HG03575 (cell line): ENCODE data around the gene NIPAL1.
"Not testable (repeated sequence)": the region's sequence is repeated elsewhere in the genome, so short reads cannot be mapped to it uniquely, and the experiment has no call there.

Source experiments
- ATAC-seq: cut with Tn5 transposase; IDR thresholded peaks from one replicate; pipeline ENCODE4 v1.9.1; 2021; ENCODE audit not compliant: unreplicated experiment, insufficient number of reproducible peaks, low FRiP score; ENCODE audit errors: extremely low read depth

The NIPAL1 gene

DNA sequence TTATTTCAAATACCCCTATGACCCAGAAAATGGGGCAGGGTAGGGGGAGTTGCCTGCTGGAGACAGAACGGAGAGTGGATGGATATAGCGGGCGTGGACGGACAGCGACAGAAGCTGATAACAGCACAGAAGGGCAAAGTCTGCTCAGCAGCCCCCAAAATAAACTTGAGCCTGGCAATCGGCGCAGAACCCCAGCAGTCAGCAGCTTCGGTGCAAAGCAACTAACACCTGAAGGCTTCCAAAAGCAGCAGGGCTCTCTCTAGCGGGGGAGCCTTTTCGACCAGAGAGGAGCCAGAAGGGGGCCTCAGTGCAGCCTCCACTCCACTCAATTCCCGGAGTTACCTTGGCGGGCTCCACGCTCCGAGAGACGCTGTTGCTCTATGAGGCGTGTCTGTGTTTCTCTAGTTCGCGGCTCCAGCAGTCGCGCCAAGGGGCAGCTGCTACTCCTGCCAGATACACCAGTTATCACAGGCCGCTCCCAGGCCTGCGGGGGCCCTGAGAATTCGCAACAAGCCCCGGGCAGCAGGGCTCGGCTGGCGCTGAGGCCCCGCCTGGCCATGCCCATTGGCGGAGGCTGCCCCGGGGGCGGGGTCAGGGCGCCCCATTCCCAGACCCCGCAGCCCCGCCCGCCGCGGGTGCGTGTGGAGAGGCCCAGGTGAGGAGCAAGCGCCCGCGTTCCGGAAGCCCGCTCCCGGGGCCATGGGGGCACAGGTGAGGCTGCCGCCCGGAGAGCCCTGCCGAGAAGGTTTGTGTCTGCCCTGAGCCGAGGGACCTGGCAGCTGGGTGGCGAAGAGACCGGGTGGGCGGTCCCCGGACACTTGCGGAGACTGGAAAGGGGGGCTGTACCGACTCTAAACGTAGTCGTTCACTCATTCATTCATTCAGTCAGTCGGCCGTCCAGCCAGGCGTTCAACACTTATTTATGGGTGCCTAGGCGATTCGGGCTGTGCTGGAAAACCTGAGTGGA is at the start of gene NIPAL1, which contains the start of gene CNGA1:
NIPAL1 (plus strand) TSS at position 632 of the 967 bp plus-strand sequence; CDS start at position 700, 68 bp downstream.
CNGA1 (minus strand) TSS at position 541 of the 967 bp plus-strand sequence. CDS start 63,992 bp downstream, outside the sequence.
- peak; percentile 60 for ATAC-seq

DNA sequence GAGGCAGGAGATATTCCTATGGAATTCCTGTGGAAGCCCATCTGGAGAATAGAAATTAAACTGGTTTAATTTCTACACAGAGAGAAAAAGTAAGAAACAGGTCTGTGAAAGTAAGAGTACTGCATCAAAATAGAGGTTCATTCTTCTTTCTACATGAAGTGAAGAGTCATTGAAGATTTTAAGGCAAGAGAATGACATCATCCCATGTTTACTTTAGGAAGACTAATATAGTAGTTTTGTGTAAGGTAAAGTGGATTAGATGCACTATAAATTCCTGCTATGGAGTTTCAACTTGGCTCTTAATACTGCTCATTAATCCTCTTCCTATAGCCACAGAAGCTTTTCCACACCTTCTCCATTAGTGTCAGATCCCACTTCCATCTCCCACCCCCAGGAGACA is 47.7 kb upstream of the NIPAL1 start:
- no peak for ATAC-seq

DNA sequence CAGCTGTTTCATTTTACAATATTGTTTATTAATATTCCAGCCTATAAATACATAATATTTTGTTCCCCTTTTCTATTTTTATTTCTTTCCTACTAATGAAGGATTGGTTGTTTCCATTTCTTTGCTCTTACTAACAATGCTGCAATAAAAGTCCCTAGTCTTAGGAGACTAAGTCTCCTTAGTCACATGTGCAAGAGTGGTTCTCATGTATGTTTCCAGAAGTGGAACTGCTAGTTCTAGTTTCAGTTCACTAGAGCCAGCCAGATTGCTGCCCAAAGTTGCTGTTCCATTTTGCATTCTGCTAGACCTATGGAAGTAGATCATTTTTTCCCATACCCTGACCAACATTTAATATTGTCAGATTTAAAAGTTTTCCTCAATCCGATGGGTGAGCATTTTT is 44.4 kb upstream of the NIPAL1 start:
- no peak for ATAC-seq

DNA sequence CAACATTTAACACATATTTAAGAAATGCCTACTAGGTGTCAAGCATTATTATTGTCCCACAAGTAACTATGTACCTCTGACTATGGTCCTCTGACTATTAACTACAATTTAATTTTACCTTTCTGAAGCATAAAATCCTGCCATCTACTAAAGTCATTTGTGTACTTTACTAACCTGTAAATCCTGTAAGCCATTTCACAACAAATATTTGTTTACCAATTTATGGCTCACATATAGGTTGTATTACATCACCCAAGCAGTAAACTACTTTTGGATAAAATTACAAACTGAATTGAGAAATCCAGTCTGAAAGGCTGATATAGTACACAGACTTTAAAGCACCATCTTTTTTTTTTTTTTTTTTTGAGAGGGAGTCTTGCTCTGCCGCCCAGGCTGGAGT is 43.9 kb upstream of the NIPAL1 start:
- ATAC-seq = no peak

DNA sequence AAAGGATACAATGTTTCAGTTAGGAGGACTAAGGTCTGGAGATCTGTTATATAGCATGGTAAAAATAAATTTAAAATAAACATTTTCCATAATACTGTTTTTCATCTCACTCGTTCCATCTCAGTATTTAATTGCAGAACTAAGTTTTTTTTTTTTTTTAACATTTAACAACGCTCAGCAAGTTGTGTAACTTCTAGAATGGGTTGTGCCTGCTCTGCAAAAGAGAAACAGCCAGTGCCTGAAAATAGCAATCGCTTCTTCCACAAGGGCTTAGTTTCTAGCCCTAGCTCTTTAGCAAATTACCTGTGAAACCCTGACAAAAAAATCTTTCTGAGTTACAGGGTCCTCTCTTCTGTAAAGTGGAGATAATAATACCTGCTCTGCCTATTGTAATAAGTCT is 42.0 kb upstream of the NIPAL1 start:
- no peak for ATAC-seq

DNA sequence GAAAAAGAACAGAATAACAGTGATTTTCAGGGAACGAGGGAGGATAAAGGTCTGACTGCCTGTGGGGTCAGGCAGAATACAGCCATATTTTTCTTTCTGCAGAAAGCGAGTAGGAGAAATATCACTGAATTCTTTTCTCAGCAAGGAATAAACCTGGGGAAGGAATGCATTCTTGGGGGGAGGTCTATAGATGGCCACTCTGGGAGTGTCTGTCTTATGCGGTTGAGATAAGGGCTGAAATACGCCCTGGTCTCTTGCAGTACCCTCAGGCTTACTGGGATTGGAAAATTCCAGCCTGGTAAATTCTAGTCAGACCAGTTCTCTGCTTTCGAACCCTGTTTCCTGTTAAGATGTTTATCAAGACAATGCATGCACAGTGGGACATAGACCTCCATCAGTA is 26.4 kb upstream of the NIPAL1 start:
- no peak for ATAC-seq

DNA sequence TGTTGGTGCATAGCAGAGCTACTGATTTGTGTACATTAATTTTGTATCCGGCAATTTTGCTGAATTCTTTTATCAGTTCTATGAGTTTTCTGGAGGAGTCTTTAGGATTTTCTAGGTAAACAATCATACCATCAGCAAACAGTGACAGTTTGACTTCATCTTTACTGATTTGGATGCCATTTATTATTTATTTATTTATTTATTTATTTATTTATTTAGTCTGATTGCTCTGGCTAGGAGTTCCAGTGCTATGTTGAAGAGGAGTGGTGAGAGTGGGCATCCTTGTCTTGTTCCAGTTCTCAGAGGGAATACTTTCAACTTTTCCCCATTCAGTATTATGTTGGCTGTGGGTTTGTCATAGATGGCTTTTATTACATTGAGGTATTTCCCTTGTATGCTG is 24.1 kb upstream of the NIPAL1 start:
- ATAC-seq = not testable (repeated sequence)

DNA sequence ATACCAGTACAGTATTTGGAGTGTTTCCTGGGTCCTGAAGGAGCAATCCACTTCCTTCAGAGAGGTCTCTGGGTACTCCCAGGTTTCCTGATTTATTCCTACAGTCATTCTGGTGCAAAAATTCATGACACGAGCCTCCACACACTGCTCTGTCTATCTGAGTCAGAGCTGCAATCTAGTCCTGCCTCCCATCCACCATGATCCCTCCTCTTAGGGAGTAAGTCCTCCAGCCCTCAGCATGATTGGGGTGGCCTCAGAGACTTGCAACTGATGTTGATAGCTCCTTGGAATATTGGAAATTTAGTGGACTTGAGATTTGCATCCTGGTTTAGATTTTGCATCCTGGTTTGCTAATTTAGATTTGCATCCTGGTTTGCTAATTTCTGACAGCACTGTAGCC is 20.6 kb upstream of the NIPAL1 start:
- ATAC-seq = no peak

DNA sequence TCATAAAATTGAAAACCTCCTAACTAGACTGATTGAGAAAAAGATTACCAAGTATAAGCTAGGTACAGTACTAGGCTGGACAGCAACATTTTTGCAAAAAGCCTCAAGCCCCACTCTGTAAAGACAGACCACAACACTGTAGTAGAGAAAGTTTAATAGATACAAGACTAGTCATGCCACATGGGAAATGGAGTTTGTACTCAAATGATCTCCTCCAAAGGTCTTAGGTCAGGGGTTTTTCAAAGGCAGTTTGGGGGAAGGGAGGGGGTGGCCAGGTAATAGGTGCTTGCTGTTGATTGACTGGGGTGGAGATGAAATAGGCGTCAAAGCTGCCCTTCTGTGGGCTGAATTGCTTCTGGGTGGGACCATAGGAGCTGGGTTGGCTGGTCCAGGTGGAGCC is 14.3 kb upstream of the NIPAL1 start:
- ATAC-seq = no peak

DNA sequence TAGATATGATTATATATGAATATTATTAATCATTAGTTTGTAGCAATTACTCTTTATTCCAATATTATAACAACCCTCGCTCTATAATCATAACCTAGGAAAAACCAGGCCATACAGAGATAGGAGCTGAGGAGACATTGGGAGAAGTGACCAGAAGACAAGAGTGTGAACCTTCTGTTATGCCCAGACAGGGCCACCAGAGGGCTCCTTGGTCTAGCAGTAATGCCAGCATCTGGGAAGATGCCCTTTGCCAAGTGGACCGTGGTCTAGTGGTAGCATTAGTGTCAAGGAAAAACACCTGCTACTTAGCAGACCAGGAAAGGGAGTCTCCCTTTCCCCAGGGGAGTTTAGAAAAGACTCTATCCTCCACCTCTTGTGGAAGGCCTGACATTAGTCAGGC is 13.0 kb upstream of the NIPAL1 start:
- ATAC-seq = not testable (repeated sequence)

DNA sequence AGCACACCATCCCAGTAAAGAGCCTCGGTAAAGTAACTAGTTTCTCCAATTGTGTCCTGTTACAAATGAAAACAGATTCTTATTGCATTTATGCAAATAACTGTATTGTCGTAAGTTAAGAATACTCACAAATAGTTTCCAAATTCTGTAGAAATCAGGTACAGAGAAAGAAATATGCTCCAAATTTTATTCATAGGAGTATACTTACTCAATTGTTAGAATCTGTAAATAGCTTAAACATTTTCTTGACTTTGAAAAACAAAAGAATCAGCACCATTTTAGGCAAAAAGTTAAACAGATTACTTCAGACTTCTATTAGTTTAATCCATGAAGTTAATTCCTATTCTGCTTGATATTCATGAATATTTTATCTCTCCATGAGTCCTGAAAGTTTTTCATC is 10.8 kb upstream of the NIPAL1 start:
- ATAC-seq = no peak

DNA sequence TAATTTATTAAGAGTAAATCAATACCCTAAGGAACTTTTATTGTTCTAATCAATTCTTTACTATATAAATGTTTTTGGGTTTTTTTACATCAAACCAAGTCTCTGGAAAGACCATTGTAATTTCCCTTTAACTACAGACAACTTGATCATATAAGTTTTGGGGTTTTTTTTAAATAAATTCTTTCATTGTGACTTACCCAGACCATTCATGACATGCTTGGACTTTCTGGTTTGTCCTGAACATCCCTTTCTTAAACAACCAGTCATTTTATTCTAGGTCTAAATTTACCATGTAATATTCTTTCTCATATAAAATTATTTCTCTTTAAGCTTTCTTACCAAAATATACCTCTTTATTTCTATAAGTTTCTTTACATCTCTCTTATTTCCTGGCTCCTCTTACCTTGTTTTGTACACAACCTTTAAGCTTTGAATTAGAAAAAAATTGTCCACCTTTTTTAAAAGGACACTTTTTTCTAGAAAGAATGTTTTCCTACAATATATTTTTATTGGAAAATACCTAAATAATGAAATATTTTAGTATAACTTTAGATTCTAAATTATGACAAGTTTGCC is 8.5 kb upstream of the NIPAL1 start:
- ATAC-seq = no peak

DNA sequence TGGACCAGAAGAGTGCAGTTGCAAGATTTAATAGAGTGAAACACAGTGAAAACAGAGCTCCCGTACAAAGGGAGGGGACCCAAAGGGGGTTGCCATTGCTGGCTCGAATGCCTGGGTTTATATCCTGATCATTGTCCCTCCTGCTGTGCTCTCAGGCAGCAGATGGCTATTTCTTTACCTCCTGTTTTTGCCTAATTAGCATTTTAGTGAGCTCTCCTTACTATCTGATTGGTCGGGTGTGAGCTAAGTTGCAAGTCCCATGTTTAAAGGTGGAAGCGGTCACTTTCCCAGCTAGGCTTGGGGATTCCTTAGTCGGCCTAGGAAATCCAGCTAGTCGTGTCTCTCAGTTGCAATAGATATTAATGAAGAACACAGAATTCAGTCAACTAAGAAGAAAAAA is 5.7 kb upstream of the NIPAL1 start:
- ATAC-seq = not testable (repeated sequence)

DNA sequence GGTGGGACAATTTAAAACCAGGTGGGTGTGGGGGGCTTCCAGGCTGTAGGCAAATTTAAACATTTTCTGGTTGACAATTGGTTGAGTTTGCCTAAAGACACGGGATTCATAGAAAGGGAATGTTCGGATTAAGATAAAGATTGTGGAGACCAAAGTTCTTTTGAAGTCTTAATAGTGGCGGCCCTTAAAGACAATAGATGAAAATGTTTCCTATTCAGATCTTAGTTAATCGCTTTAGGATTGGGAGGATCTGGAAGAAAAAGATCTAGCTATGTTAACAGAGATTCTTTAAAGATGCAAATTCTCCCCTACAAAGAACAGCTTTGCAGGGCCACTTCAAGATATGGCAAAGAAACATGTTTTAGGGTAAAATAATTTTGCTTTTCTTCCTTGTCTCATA is 4.8 kb upstream of the NIPAL1 start:
- no peak for ATAC-seq

DNA sequence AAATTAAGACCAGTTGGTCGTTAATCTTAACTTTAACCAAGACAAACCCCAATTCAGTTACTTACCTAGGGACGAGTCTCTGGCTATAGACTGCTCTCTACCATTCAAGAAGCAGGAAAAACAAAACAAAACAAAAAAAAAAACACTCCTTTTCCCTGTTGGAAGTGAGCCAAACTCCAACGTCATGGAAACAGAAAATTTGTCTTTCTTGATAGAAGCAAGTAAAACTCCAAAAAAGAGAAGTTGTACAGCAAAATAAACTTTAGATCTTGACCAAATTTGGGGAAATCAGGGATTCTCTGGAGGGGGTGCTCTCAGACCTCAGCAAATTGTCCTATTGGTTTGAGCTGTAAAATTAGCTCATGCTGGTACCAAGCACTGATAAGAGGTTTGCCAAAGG is 3.7 kb upstream of the NIPAL1 start:
- ATAC-seq = no peak

DNA sequence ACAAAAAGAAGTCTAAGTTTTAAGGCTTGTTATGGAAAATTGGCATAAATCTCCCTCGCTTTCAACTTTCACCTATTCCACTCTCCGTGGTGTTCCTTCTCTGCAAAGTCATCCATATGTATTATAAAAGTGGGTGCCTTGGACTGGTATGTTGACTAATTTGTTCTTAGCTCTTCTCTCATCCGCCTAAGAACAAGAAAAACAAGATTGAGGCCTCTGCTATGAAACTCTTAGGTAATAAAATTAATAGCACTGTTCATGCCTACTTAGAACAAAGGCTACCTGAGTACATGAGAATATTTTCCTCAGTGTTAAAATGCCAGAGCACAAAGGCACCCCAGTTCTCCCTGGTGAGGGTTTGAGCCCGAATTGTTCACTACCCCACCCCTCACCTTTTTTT is 1.4 kb upstream of the NIPAL1 start:
- ATAC-seq = no peak

DNA sequence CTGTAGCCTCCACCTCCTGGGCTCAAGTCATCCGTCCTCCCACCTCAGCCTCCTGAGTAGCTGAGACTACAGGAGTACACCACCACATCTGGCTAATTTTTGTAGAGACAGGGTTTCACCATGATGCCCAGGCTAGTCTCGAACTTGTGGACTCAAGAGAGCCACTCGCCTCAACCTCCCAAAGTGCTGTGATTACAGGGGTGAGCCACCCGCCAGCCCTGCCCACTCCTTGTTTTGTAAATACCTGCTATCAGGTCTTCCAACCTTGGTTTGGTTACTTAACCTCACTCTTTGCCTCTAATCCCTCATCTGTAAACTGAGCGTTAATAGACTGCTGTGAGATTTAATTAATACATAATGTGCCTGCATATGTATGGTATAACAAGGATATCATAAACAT is 894 bp upstream of the NIPAL1 start:
- no peak for ATAC-seq

DNA sequence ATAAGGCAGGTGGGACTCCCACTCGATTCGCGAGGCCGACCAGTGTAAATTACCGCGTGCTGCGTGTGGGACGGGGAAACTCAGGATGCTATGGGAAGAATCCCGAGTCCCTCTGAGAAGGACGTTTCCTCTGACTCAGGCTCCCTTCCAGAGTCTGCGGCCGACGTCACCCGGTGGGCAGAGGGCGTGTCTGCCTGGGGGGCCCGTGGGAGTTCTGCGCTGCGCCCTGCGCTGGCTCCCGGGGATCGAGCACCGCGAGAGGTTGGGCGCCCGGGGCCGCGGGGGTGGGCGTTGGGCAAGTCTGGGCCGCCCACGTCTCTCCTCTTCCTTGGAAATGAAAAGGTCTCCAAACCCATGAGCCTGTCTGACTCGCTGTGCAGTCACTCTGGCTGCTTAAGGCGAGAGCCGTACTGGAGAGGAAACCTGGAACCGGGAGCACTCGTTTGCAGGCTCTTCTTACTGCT is 568 bp downstream of the NIPAL1 start:
- ATAC-seq = no peak

DNA sequence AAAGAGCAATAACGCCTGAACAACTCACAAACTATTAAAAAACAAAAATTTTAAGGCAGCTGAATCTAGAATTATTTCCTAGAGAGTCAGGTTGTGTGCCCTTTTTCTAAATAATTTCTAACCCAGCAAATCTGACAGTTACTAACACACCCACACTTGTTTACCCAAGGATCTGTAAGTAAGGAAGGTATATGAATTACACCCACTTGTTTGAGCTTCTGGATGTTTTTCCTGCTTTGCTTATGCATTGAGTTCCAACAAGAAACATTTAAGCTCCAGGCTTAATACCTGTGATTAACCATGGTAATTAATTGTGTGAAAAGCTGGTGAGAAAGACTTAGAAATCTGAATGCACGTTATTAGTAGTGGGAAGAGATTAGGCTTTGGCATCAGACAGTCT is 1.5 kb downstream of the NIPAL1 start:
- no peak for ATAC-seq

DNA sequence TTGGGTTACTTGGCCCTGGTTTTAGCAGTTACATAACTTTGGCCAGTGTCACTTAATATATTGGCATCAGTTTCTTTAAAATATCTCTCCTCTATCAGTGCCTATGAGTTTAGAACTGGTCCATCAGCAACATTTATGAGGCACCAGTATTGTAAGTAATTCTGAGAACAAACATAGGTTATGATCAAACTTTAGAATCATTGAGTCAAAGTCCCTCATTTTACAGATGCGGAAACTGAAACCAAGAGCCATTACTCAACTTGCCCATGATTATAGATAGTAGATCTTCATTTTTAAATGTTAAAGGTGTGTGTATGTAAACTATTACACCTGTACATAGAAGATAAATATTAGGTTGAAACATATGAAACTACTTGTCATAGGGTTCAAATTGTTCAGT is 4.5 kb downstream of the NIPAL1 start:
- ATAC-seq = no peak
